ENCODE data around the gene ZBTB25. TPM values are rescaled to one million over a fixed set of nuclear protein-coding genes. Genes with fewer than 3 reads are reported as not detected.

ZBTB25 gene
- total and polyA plus RNA-seq, 4 experiments from 2014 or later: 34.0 to 87.5 (median 60.4) TPM

- H3K27me3 ChIP-seq (ENCODE audit: insufficient read depth, low read length): no peaks in the 10 kb centered on the region
- no peak for DNase-seq
- no peak overlapping the region for H3K27ac ChIP-seq (ENCODE audit: low read depth, low read length)
- POLR2A ChIA-PET (ENCODE audit: partially characterized antibody): interaction anchor here (0.7 to 22.4 kb wide), 2 partner anchors 18 to 39 kb away, joined by 3 to 318 read pairs; partner anchors contain the start of genes ZBTB1 and ZBTB25
- H3K4me3 ChIP-seq (ENCODE audit: low read length in 2 of 2): no peak overlapping the region
- no peaks in the 10 kb centered on the region for H3K9me3 ChIP-seq (ENCODE audit: control insufficient read depth in 1 of 2, low read length in 2 of 2)
- Mint-ChIP-seq H3K36me3 (peaks cover 46 to 65% of the 10 kb centered on the region in 2 donors), H3K4me3 (no peak overlapping the region), H3K27me3 (no peaks in the 10 kb centered on the region), H3K4me1 (peaks cover 31 to 39% (median 34%) of the 10 kb centered on the region in 4 donors), H3K27ac (peak overlapping the region in 1 of 7 donors; percentile 68), H3K9me3 (peaks cover 0 to 3% (median 0%) of the 10 kb centered on the region in 8 donors)
- peaks cover 47% of the 10 kb centered on the region for H3K36me3 ChIP-seq (ENCODE audit: insufficient read depth, low read length)
- intact Hi-C loops (cut with micrococcal nuclease): no loop called here
- H3K4me1 ChIP-seq (ENCODE audit: insufficient read depth, low read length): peaks cover 28% of the 10 kb centered on the region
- CTCF ChIA-PET (ENCODE audit: partially characterized antibody): interaction anchor here (1.1 to 3.9 kb wide), 6 partner anchors 10 to 59 kb away, joined by 3 to 28 read pairs (median 10); no protein-coding TSS in a partner anchor
Measured at GRCh38 chr14:64488590-64489099, 15.0 kb downstream of the ZBTB25 start.

DNA sequence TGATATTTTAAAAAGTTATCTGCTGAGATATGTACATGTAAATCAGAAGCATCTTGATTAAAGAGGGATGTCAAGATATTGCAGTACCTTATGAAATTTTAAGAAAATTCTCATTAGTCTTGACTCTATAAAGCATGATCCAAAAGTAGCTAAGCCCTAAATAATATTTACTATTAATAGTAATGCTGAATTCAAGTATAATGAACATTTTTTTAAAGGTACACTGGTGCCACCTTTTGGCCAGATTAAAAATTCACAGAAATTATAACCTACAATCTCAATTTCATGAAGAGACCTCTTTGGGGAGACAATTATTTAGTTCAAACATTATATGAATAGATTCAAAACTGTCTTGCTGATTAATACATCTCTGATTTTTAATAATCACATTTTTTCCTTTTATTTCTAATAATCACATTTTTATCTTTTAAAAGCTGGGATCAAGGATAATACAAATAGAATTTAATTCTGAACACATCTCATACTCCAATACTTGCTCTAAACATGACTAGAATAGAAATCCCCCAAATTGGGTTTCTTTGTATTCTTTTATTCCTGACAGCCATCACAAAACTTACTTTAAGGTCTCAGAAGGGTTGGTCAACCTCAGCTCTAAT lies 24.9 kb downstream of the ZBTB25 start:
- H3K9me3 Mint-ChIP-seq: no peaks in the 10 kb centered on the region
- H3K27me3 ChIP-seq (ENCODE audit: insufficient read depth, low read length): no peaks in the 10 kb centered on the region
- no peaks in the 10 kb centered on the region for H3K9me3 ChIP-seq (ENCODE audit: control insufficient read depth in 1 of 2, low read length in 2 of 2)
- intact Hi-C loops (cut with micrococcal nuclease): loop anchor here (1.0 to 2.0 kb wide), 5 partner anchors 24 to 175 kb away; partner anchors contain the start of gene ZBTB25
- ChIA-PET CTCF (ENCODE audit: partially characterized antibody) (interaction anchor here (0.6 to 4.8 kb wide), 20 partner anchors 10 to 176 kb away, joined by 3 to 117 read pairs (median 6); partner anchors contain the start of genes AKAP5, ZBTB1 and ZBTB25), POLR2A (ENCODE audit: partially characterized antibody) (interaction anchor here (22.4 kb wide), 1 partner anchor 28 kb away, joined by 318 read pairs; the partner anchor contains the start of genes ZBTB1 and ZBTB25)
- DNase-seq: peak in 4 of 5 donors; percentile 27 to 37 (median 32)
- no peaks in the 10 kb centered on the region for H3K4me1 ChIP-seq (ENCODE audit: insufficient read depth, low read length)
- H3K36me3 ChIP-seq (ENCODE audit: insufficient read depth, low read length): peaks cover 4% of the 10 kb centered on the region
- peak overlapping the region in 1 of 7 donors; percentile 55 for H3K27ac Mint-ChIP-seq
- no peak overlapping the region for H3K27ac ChIP-seq (ENCODE audit: low read depth, low read length)
- H3K4me3 ChIP-seq (ENCODE audit: low read length in 2 of 2): no peak overlapping the region
- H3K4me1 Mint-ChIP-seq: peaks cover 7 to 17% (median 16%) of the 10 kb centered on the region in 4 donors
- peaks cover 4 to 28% of the 10 kb centered on the region in 2 donors for H3K36me3 Mint-ChIP-seq
- H3K4me3 Mint-ChIP-seq: no peak overlapping the region
- no peaks in the 10 kb centered on the region for H3K27me3 Mint-ChIP-seq

DNA sequence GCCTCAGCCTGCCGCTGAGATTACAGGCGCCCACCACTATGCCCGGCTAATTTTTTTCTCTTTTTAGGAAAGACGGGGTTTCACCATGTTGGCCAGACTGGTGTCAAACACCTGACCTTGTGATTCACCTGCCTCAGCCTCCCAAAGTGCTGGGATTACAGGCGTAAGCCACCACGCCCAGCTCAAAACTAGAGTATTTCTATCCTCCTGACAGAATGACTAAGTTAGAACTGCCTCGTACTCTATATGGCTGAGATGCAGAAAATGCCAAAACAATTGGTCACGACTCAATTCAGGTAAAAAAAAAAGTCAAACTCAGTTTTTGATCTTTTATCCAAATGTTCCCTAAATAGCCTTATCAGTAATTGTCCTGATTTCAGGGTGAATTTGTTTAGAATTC lies 27.2 kb downstream of the ZBTB25 start:
- DNase-seq: no peak
- CTCF ChIA-PET (ENCODE audit: partially characterized antibody): interaction anchor here (0.8 to 4.8 kb wide), 2 partner anchors 43 to 48 kb away, joined by 3 to 117 read pairs; no protein-coding TSS in a partner anchor
- Mint-ChIP-seq H3K36me3 (peaks cover under 1 to 20% of the 10 kb centered on the region in 2 donors), H3K27me3 (no peaks in the 10 kb centered on the region), H3K27ac (no peak overlapping the region), H3K9me3 (no peaks in the 10 kb centered on the region), H3K4me3 (no peak overlapping the region), H3K4me1 (peaks cover 5 to 18% (median 18%) of the 10 kb centered on the region in 4 donors)
- intact Hi-C loops (cut with micrococcal nuclease): no loop called here
- Histone ChIP-seq H3K27me3 (ENCODE audit: insufficient read depth, low read length) (no peaks in the 10 kb centered on the region), H3K27ac (ENCODE audit: low read depth, low read length) (no peak overlapping the region), H3K36me3 (ENCODE audit: insufficient read depth, low read length) (peaks cover 4% of the 10 kb centered on the region), H3K4me1 (ENCODE audit: insufficient read depth, low read length) (no peaks in the 10 kb centered on the region), H3K9me3 (ENCODE audit: control insufficient read depth in 1 of 2, low read length in 2 of 2) (no peaks in the 10 kb centered on the region), H3K4me3 (ENCODE audit: low read length in 2 of 2) (no peak overlapping the region)
- POLR2A ChIA-PET (ENCODE audit: partially characterized antibody): interaction anchor here (1.1 to 1.2 kb wide), 2 partner anchors 26 to 29 kb away, joined by 4 to 6 read pairs; partner anchors contain the start of gene ZBTB25

GRCh38 chr14:64475585-64476273 lies 27.9 kb downstream of the ZBTB25 start:
- intact Hi-C loops (cut with micrococcal nuclease): no loop called here
- Histone ChIP-seq H3K36me3 (ENCODE audit: insufficient read depth, low read length) (peaks cover 4% of the 10 kb centered on the region), H3K27ac (ENCODE audit: low read depth, low read length) (no peak overlapping the region), H3K9me3 (ENCODE audit: control insufficient read depth in 1 of 2, low read length in 2 of 2) (no peaks in the 10 kb centered on the region), H3K27me3 (ENCODE audit: insufficient read depth, low read length) (no peaks in the 10 kb centered on the region), H3K4me1 (ENCODE audit: insufficient read depth, low read length) (no peaks in the 10 kb centered on the region), H3K4me3 (ENCODE audit: low read length in 2 of 2) (no peak overlapping the region)
- CTCF ChIA-PET (ENCODE audit: partially characterized antibody): interaction anchor here (0.8 to 4.1 kb wide), 4 partner anchors 9 to 48 kb away, joined by 3 to 19 read pairs (median 4); no protein-coding TSS in a partner anchor
- Mint-ChIP-seq H3K4me3 (no peak overlapping the region), H3K36me3 (peaks cover 0 to 18% of the 10 kb centered on the region in 2 donors), H3K4me1 (peaks cover 5 to 19% (median 18%) of the 10 kb centered on the region in 4 donors), H3K9me3 (no peaks in the 10 kb centered on the region), H3K27me3 (no peaks in the 10 kb centered on the region), H3K27ac (no peak overlapping the region)
- DNase-seq: no peak
- POLR2A ChIA-PET (ENCODE audit: partially characterized antibody): interaction anchor here (1.0 to 1.2 kb wide), 3 partner anchors 27 to 131 kb away, joined by 3 to 6 read pairs (median 4); partner anchors contain the start of gene ZBTB25

DNA sequence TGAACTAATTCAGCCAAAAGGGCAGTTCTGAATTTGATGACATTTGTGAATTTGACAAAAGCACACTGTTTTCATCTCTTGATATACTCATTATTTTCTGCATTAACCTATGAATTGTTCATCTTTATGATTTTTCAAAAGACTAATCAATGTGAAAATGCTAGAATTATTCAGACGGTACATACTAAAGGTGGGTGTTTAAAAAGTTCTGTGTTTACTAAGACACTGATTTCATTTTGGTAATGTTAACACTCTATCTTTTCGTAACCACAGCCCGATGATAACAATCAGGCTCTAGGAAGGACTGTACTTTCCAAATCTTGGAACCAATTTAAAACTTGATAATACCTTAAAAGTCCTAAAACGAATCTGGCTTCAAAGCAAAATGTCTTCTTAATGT lies 28.9 kb downstream of the ZBTB25 start:
- H3K36me3 ChIP-seq (ENCODE audit: insufficient read depth, low read length): peaks cover 4% of the 10 kb centered on the region
- ChIA-PET CTCF (ENCODE audit: partially characterized antibody) (interaction anchor here (1.1 to 4.1 kb wide), 3 partner anchors 8 to 45 kb away, joined by 3 to 19 read pairs (median 5); no protein-coding TSS in a partner anchor), POLR2A (ENCODE audit: partially characterized antibody) (interaction anchor here (1.0 kb wide), 1 partner anchor 130 kb away, joined by 3 read pairs; no protein-coding TSS in a partner anchor)
- Mint-ChIP-seq H3K9me3 (no peaks in the 10 kb centered on the region), H3K27me3 (no peaks in the 10 kb centered on the region), H3K27ac (no peak overlapping the region), H3K36me3 (peaks cover 0 to 14% of the 10 kb centered on the region in 2 donors), H3K4me3 (no peak overlapping the region), H3K4me1 (peaks cover 6 to 20% (median 19%) of the 10 kb centered on the region in 4 donors)
- H3K9me3 ChIP-seq (ENCODE audit: control insufficient read depth in 1 of 2, low read length in 2 of 2): no peaks in the 10 kb centered on the region
- H3K4me3 ChIP-seq (ENCODE audit: low read length in 2 of 2): no peak overlapping the region
- H3K27me3 ChIP-seq (ENCODE audit: insufficient read depth, low read length): no peaks in the 10 kb centered on the region
- DNase-seq: no peak
- intact Hi-C loops (cut with micrococcal nuclease): loop anchor here (1.0 kb wide), 1 partner anchor 8 kb away; no protein-coding TSS in a partner anchor
- H3K4me1 ChIP-seq (ENCODE audit: insufficient read depth, low read length): no peaks in the 10 kb centered on the region
- H3K27ac ChIP-seq (ENCODE audit: low read depth, low read length): no peak overlapping the region

GRCh38 chr14:64474041-64474440 lies 29.6 kb downstream of the ZBTB25 start:
- Mint-ChIP-seq H3K36me3 (peaks cover 0 to 13% of the 10 kb centered on the region in 2 donors), H3K4me3 (no peak overlapping the region), H3K27ac (peak overlapping the region in 2 of 7 donors; percentile 24 to 28), H3K9me3 (no peaks in the 10 kb centered on the region), H3K4me1 (peaks cover 7 to 23% (median 21%) of the 10 kb centered on the region in 4 donors), H3K27me3 (no peaks in the 10 kb centered on the region)
- ChIA-PET POLR2A (ENCODE audit: partially characterized antibody) (no interaction called here), CTCF (ENCODE audit: partially characterized antibody) (interaction anchor here (4.1 kb wide), 1 partner anchor 44 kb away, joined by 19 read pairs; no protein-coding TSS in a partner anchor)
- H3K4me1 ChIP-seq (ENCODE audit: insufficient read depth, low read length): no peaks in the 10 kb centered on the region
- no peak overlapping the region for H3K4me3 ChIP-seq (ENCODE audit: low read length in 2 of 2)
- no peak for DNase-seq
- no peaks in the 10 kb centered on the region for H3K9me3 ChIP-seq (ENCODE audit: control insufficient read depth in 1 of 2, low read length in 2 of 2)
- intact Hi-C loops (cut with micrococcal nuclease): loop anchor here (1.0 kb wide), 1 partner anchor 8 kb away; no protein-coding TSS in a partner anchor
- H3K27me3 ChIP-seq (ENCODE audit: insufficient read depth, low read length): no peaks in the 10 kb centered on the region
- H3K36me3 ChIP-seq (ENCODE audit: insufficient read depth, low read length): peaks cover 4% of the 10 kb centered on the region
- H3K27ac ChIP-seq (ENCODE audit: low read depth, low read length): no peak overlapping the region
